ENCODE results near the gene ZHX3.

Gene ZHX3

GRCh38 chr20:41166201-41167117, 151.1 kb downstream of the ZHX3 start:
- no peak overlapping the region for H3K4me3 ChIP-seq (ENCODE audit: control insufficient read depth, low read depth, low read length)
- DNase-seq (ENCODE audit: low read depth), result no peak
- no peak for TF ChIP-seq CTCF (IDR thresholded peaks at IDR 0.05; ENCODE audit: control insufficient read depth, insufficient read depth, low read depth, low read length, missing control alignments)

- no peak overlapping the region for H3K4me3 ChIP-seq (ENCODE audit: control insufficient read depth, low read depth, low read length)
Measured at GRCh38 chr20:41165001-41165882, 152.3 kb downstream of the ZHX3 start.

GRCh38 chr20:41163821-41164220, 153.7 kb downstream of the ZHX3 start:
- no peak for DNase-seq (ENCODE audit: low read depth)
- no peak for TF ChIP-seq CTCF (IDR thresholded peaks at IDR 0.05; ENCODE audit: control insufficient read depth, insufficient read depth, low read depth, low read length, missing control alignments)
- H3K4me3 ChIP-seq (ENCODE audit: control insufficient read depth, low read depth, low read length), result no peak overlapping the region

More at GRCh38 chr20:41165001-41165882, 152.3 kb downstream of the ZHX3 start:
- no peak for TF ChIP-seq CTCF (IDR thresholded peaks at IDR 0.05; ENCODE audit: control insufficient read depth, insufficient read depth, low read depth, low read length, missing control alignments)
- DNase-seq (ENCODE audit: low read depth), result no peak

- DNase-seq (ENCODE audit: low read depth), result no peak
- TF ChIP-seq CTCF (IDR thresholded peaks at IDR 0.05; ENCODE audit: control insufficient read depth, insufficient read depth, low read depth, low read length, missing control alignments), result no peak
- no peak overlapping the region for H3K4me3 ChIP-seq (ENCODE audit: control insufficient read depth, low read depth, low read length)
Measured at GRCh38 chr20:41162396-41162795, 155.1 kb downstream of the ZHX3 start.

GRCh38 chr20:41161886-41162285, 155.6 kb downstream of the ZHX3 start:
- H3K4me3 ChIP-seq (ENCODE audit: control insufficient read depth, low read depth, low read length), result no peak overlapping the region
- no peak for TF ChIP-seq CTCF (IDR thresholded peaks at IDR 0.05; ENCODE audit: control insufficient read depth, insufficient read depth, low read depth, low read length, missing control alignments)
- DNase-seq (ENCODE audit: low read depth), result no peak

GRCh38 chr20:41160686-41161085, 156.8 kb downstream of the ZHX3 start:
- TF ChIP-seq CTCF (IDR thresholded peaks at IDR 0.05; ENCODE audit: control insufficient read depth, insufficient read depth, low read depth, low read length, missing control alignments), result no peak
- no peak overlapping the region for H3K4me3 ChIP-seq (ENCODE audit: control insufficient read depth, low read depth, low read length)
- no peak for DNase-seq (ENCODE audit: low read depth)

All from AG09309 (cell line).